ENCODE measurements around the gene PSMD5.

PSMD5 gene

DNA sequence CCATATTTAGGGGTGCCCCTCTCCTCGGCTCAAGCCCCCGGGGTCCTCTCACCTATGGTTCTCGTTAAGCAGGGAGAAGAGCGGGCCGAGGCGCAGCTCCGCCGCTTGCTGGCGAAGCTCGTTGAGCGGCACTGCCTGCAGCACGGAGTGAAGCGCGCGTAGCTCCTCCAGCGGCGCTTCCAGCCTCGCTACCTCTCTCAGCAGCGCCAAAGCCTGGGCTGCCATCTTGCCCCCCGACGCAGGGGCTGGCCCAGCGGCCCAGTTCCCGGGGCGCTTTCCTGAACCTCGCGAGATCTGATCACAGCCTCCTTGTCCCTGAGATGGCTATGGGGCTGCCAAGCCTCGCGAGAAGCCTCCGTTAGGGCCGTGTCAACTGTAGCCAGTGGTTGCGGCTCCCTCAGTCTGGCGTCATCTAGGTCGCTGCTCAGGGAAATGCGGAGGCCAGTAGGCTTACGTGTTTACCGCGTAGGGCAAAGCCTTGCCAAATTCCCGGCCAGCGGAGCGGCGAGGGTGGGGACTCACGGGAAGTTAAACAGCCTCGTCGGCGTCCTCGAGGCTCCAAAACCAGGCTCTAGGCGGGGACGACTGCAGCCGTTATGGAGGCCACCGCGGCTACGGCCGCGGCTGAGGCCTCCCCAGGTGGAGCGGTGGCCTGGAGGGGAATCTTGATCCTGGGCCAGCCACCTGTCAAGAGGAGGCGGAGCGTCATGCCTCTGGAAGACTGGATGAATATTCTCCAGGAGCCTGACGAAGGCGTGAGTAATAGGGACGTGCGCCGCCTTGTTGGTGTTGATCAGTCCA is at the start of gene PSMD5:
PSMD5 (minus strand) TSS at position 238 of the 801 bp plus-strand sequence; CDS start at position 225, 13 bp downstream.
- DNase-seq (ENCODE audit: low read depth), result peak; percentile 99

DNA sequence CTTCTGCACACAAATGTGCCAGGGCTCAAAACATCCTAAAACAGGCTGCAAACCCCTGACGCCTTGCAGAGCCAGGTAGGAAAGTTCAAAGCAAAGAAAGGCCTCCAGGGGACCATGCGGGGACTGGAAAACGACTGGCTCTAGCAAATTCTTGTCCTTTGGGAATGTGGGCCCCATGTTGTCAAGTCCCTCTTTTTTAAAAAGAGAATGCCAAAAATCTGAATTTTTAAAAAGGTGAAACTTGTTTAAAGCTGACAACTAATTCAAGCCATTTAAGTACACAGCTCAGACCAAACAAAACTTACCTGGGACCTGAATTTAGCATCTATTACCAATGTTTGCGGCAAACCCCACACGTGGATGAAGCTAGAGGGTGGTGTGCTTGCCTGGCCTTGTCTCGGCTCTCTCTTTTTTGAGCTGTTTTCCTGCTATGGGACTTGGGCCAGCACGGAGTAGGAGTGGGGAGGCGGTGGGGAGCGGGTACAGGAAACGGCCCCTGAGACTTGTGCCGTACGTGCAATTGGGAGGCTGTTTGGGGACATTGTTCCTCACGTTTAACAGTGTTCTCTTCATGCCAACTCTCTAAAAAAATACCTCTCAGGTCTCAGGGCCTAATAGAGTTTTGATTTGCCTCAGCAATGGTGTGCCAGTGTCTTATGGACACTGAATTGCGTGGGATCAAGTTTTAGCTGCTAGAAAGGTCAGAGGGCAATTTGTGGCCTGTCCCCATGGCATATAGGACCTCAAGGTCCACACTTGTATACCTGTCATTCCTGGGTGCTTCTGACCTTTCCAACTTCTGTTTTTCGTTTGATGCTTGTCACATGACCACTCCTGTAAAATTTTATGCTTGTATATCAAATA is 49.4 kb upstream of the PSMD5 start:
- no peak for DNase-seq (ENCODE audit: low read depth)

DNA sequence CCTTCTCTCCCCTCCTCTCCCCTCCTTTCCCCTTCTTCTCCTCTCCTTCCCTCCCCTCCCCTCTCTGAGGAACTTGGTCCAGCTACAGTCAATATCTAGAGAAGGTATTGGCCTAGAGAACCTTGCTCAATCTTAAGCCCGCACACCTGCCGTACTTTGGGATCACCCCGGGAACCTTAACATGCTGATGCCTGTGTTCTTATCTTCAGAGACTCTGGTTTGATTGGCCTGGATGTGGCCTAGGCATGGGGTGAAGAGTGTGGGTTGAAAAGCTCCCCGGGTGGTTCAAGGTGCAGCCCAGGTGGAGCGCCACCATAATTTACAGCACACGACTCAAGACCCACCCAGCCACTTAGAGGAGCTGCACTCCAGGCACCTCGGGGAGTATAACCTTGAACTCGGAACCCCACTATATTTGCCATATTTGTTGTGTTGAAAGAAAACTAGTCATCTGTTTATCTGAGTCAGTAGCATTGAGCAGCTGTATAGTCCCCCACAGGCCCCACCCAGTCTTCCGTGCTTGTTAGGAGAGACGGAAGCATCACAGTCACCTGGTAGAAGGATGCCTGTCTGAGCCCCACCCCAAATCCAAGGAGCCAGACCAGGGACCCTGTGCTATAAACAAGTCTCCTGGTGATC is 48.6 kb upstream of the PSMD5 start:
- DNase-seq (ENCODE audit: low read depth), result peak; percentile 68

DNA sequence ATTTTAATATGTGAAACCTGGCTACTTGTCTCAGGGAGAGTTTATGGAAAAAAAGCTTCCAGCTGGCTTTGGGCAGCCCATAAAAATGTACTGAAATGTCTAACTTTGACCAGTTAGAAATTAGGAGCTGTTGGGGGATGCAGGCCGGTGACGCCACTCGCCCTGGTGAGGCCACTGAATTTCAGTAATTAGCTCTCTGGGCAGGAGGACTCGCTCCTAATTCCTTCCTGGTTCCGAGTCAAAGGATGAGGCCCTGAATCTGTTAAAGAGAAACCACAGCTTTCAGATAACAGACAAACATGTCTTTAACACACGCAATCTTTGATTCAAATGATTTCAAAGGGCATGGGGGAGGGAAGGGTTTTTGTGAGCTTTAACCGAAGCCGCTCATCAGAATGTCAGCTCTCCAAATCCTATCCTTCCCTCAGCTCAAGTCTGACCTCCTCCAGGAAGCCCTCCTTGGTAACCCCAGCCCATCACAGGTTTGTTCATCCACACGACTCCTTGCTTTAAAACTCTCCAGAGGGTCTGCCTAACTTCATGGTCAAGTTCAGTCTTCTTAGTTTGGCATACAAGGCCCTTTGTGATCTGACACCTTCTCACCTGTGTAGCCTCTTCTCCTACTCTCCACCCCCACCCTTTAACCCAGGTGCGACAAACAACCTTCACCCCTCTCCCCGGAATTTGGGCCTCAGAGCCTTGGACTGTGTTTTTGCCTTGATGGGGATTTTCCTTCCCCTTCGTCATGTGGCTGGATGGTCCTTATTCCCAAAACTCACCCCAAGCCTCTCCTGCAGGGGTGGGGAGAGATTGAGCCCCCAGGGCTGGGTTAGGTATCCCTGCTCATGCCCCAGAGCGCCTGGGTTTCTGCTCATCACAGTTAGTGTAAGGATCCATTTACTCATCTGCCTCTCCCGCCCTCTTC is 47.9 kb upstream of the PSMD5 start:
- no peak for DNase-seq (ENCODE audit: low read depth)

DNA sequence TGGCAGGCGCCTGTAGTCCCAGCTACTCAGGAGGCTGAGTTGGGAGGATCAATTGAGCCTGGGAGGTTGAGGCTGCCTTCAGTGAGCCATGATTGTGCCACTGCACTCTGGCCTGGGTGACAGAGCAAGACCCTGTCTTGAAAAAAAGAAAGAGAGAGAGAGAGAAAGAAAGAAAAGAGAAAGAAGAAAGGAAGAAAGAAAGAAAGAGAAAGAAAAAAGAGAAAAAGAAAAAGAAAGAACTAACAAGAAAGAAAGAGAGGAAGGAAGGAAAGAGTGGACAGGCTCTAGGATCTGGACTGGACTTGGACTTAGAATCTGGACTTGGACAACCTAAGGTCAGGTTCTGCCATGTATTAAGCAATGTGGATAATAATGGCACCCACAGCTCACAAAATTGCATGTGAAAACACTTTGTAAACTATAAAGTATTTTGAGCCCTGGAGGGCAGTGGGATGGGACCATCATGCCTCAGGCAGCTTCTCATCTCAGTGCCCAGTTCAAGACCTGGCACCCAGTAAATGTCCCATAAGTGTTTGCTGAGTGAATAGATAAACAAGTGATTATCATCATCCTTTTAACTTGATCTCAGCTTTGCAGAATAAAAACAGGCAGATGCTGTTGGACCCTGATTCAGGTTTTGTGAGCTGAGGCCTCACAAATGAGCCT is 47.0 kb upstream of the PSMD5 start:
- DNase-seq (ENCODE audit: low read depth), result no peak

DNA sequence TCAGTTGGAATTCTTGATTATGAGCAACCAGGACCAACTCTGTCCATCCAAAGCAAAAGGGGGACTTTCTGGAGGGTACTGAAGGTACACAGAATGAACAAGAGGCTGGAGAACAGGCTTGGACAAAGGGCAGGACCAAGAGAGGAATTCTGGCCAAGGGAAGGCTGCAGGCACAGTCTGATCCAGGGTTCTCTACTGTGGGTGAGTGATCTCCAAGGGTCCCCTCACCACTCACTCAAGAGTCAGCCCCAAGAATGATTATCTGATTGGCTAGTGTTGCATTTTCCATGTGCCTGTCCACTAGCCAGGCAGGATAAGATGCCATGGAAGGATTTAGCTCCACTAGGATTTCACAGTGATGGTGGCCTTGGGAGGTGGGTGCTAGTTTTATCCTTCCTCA is 45.9 kb upstream of the PSMD5 start:
- no peak for DNase-seq (ENCODE audit: low read depth)

DNA sequence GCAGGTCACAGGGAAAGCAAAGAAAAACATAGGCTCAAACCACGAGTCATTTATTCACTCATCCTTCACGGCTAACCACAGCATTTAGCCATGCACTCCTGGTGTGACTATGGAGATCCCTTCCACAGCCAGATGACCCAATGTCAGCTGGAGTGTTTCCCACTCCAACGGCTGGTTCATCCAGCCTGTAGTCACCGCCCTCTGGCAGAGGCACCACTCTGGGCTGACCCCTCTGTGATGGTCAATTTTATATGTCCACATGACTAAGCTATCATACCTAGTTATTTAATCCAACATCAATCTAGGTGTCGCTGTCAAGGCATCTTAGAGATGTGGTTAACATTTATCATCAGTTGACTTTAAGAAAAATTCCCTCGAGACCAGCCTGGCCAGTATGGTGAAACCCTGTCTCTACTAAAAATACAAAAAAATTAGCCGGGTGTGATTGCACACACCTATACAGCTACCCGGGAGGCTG is 43.8 kb upstream of the PSMD5 start:
- DNase-seq (ENCODE audit: low read depth), result peak; percentile 64

DNA sequence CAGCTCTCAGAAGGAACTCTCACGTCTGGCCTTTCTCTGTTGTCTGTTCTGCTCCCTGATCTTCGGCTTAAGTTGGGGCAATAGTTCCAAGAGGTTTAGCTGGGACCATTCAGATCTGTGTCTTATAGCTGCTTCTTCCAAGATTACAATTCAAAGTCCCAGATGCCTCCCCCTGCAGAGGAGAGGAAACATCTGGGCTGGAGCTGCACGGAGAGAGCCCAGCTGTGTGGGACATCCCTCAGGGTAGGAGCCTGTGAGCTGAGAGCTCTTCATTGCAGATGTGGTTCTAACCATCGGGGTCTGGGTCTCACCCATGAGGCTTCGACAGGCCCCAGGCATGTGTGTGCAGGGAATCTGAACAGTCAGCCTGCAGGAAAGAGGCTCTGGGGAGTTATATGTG is 43.2 kb upstream of the PSMD5 start:
- DNase-seq (ENCODE audit: low read depth), result no peak

DNA sequence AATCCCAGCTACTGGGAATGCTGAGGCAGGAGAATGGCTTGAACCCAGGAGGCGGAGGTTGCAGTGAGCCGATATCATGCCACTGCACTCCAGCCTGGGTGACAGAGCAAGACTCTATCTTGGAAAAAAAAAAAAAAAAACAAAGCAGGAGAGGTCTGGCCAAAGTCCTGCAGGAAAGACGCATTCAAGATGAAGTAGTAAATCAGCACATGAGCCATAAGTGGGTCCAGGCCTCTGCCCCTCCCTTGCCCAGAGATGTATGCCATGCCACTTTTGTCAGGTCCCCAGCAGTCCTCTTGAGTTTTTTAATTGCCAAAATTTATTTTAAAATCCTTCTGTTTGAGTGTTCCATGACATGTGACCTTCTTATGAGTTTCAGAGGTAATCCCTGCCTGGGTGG is 42.7 kb upstream of the PSMD5 start:
- no peak for DNase-seq (ENCODE audit: low read depth)

DNA sequence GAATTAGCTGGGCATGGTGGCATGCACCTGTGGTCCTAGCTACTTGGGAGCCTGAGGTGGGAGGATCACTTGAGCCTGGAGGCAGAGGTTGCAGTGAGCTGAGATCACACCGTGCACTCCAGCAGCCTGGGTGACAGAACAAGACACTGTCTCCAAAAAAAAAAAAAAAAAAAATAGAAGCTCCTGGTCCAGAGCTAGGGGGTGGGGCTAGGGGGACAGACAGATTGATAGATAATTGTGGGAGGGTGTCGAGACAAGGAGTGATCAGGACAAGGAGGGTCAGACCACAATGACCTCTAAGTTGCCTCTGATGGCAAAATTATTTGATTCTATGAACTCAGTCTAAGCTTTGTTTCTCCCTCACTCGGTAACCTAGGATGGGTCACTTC is 40.9 kb upstream of the PSMD5 start:
- no peak for DNase-seq (ENCODE audit: low read depth)

DNA sequence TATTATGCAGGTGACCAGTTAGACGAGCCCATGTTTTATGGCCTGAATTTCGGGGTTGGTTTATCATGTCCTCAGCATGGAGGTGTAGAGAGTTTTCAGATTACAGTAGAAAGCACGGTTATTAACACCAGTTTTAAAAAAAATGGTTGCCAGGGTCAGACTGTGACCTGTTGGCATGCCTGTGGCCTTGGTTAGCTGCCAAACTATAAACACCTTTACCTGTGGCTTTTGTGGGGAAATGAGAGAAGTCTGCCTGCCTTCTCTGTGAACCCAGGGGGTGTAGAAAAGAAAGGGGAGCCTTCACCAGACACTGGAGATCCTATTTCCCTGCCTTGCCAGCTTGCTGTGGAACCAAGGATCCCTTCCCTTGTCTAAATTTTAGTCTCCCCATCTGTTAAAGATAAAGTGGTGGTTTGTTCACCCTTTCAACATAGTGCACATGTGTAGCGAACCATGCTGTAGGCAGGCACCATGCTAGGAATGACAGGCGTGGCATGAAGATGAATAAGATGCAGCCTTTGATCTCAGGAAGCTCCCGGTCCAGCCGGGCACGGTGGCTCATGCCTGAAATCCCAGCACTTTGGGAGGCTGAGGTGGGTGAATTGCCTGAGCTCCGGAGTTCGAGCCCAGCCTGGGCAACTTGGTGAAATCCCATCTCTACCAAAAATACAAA is 40.3 kb upstream of the PSMD5 start:
- DNase-seq (ENCODE audit: low read depth), result no peak

DNA sequence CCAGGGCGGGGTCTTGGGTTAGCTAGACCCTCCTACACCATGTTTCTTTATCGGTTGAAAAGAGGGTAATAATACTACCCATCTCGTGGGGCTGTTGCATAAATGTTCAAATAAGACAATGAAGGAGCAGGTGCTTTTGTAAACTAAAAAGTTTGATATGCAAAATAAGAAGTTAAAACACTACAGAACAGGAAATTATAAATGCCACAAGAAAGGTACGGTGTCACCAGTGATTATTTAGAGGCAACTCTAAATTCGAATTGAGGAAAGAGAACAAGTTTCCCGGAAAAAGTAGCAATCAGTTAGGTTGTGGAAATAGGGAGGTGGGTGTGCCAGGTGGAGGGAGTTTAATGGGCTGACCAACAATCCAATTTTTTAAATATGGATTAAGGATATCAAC is 36.7 kb upstream of the PSMD5 start:
- DNase-seq (ENCODE audit: low read depth), result no peak

DNA sequence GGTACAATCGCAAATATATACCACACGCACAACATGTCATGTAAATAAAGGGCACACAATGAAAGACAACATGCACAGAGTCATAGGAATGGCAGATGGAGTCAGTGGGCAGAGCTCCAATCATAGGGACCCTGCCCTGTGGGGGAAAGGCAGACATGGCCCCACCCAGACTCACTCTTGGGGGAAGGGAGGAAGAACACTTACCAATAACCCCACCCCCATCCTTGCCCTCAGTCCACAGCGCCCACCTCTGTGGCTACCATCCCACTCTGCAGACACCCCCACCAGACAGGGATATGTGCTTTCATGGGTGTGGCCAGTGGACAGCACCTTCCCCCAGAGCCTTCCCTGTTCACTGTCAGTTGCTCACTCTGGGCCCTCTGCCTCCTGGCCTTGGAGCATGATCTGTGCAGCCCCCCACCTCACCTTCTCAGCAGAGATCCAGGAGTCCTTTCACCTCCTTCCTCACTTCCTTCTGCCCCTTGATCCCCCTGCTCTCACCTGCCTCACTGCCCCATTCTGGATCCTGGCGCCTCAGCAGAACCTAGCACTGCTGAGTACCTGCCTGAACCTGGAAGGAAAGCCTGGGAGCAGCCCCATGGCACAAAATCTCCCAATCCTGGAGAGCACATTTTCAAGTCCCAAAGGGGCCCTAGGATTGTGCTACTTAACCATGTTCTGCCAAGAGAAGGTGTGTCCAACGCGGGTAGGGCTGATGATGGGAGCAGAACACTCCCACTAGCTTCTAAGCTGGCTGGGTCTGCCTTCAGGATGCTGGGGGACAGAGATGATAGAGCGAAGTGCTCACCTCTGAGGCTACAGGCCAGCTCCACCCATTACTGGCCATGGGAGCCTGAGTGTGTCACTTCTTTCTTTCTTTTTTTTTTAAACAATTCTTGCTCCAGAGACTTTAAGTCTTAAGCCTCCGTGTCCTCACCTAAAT is 35.7 kb upstream of the PSMD5 start:
- no peak for DNase-seq (ENCODE audit: low read depth)

DNA sequence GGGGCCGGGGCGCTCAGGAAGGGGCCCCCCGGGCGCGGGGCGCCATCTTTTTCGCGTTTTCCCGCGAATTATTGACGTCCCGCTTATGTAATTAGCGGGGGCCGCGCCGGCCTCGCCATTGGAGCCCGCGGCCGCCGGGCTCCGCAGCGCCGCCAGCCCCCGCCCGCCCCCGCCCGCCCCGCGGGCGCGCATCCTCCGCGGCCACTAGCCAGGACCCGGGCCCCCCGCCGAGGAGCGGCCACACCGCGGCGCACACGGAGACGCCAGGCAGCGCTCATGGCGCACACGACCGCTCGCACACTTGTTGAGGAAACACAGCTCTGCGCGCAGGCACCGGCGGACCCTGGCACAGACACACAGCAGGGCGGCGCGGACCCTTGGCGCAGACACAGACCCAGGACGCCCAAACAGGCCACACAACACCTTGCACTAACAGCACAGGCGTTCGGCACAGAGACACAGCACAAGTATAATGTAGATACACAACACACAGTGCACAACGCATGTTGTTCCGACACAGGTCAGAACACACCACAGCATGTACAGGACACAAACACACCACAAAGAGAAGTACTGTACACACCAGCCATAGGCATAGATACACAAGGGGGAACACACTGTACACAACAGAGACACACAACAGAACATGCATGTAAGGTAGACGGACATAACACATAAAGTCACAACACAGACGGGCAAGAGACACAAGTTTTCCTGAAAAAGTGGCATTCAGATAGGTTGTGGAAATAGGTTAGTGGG is 34.7 kb upstream of the PSMD5 start:
- DNase-seq (ENCODE audit: low read depth), result peak; percentile 87

DNA sequence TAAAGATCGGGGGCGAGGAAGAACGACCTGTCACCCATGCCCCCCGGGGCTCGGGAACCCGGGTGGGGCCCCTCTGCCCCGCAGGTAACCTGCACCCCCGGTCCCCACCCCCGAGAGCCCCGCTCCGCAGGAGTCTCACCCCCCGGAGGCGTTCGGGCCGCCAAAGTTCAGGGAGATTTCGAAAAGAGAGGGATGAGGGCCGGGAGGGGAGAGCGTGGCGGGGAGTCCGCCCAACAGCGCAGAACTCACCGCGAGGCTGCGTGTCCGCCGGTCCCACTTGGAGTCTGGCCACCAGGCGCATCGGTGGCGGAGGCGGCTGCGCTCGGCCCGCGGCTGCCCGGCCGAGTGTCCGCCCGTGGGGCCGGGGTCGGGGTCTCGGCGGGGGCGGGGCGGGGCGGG is 34.1 kb upstream of the PSMD5 start, which contains the start of gene PHF19:
PHF19 (minus strand) TSS at position 347 of the 399 bp plus-strand sequence. CDS start 2,447 bp downstream, outside the sequence.
- DNase-seq (ENCODE audit: low read depth), result peak; percentile 71

DNA sequence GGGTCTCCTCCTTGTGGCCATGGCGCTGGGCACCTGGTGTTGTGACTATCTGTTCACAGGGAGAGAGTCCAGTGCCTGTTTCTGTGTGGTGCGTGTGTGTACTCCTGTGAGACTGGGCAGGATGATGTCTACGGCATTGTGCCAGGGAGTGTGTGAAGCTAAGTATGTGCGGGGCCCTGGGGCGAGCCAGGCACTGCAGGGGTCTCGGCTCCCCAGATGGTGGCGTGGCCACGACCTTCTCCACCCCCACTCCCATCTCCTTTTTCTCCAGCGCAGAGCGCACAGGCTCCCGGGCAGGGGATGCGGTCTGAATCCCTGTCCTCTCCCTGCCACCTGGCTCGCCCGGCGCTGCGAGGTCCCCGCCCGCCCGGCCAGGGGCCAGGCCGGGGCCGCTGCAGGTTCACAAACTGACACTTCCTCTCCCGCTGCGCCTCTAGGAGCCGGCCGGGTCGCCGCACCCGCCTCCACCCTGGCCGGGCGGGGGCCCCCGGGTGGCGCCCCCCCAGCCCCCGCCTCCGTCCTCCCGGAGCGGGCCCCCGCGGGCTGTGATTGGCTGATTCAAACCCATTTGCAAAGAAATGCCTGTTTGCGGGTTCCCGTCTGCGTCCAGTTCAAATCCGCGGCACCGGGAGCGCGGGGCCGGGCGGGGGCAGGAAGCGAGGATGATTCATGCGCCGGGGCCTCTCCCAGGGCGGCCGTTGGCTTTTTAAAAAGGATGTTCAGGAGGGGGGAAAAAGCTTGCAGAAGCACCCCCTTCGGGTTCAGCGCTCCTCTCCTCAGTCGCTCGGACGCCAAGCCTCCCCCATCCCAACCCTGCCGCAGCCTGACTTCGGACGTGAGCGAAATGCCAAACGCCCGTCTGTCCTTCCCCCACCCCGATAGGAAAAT is 33.5 kb upstream of the PSMD5 start:
- DNase-seq (ENCODE audit: low read depth), result peak; percentile 97

DNA sequence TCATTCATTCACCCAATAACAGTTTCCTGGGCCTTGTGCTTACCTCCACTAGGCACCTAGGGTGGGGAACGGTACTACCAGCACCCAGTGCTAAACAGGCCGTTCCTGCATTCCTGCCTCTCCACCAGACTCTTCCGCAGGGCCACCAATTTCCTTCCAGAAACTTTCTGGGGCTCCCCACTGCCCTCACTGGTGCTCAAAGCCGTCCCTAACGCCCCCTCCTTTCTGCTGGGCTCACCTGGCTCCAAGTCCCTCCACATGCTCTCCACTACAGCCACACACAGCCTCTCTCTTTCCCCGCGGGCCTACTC is 32.9 kb upstream of the PSMD5 start:
- no peak for DNase-seq (ENCODE audit: low read depth)

DNA sequence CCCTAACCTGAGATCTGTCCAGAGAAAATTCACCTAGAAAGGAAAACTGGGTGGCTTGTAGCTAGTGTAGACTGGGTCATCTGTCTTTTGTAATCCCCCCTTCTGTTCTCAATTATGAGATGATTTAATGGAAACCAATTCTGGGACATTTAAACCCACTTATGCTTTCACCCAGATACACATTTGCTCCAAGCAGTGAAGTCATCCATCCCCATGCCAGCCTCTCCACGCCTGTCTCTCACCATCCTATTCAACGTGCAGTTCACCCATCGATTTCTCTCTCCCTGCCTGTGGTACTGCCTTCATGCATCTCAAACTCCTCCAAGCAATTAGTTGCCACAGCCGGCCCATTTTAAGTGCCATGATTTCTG is 32.5 kb upstream of the PSMD5 start:
- no peak for DNase-seq (ENCODE audit: low read depth)
